HepG2 (cell line): ENCODE data around the gene PPP2R2C. TPM values are rescaled to one million over a fixed set of nuclear protein-coding genes. Genes with fewer than 3 reads are reported as not detected.
A peak's percentile ranks its signal among the peaks of the same experiment; 100 is the strongest.

ENCODE experiments used
- ATAC-seq: fragments of 200-7000 bp; cut with Tn5 transposase; 3 replicates; pipeline ENCODE4 v1.9.1; 2020; ENCODE audit warnings: mild to moderate bottlenecking, moderate library complexity
- BruUV-seq: library from RNA; stranded (reverse); fragments of 400-500 nt; replicated peaks from 2 replicates; lab custom pipeline; 2021; lab: Mats Ljungman, UMichigan
- CTCF ChIA-PET: fragments of 300-600 bp; formaldehyde crosslinking; extraction: SDS; loops from one replicate; lab custom pipeline; 2021; ENCODE audit warnings: low total read pairs, inconsistent platforms, low intra/inter-chr PET ratio; lab: Yijun Ruan, JAX
- POLR2A ChIA-PET: fragments of 350-600 bp; sonication (Branson Sonifier 250); formaldehyde crosslinking; loops from one replicate; lab custom pipeline; 2020; ENCODE audit warnings: antibody characterized with exemption, inconsistent platforms; lab: Yijun Ruan, JAX
- DNase-seq: peaks from one replicate; pipeline ENCODE4 v3.0.0-alpha.2; 2015; ENCODE audit warnings: low spot score
- FAIRE-seq: peaks from 3 replicates; lab custom pipeline; 2011; peaks lifted over from hg19 to GRCh38; lab: Jason Lieb, UNC
- H2AFZ ChIP-seq: one replicate; pipeline ENCODE4 v1.6.1; 2011; ENCODE audit warnings: low read length, inconsistent platforms
- H3K27ac ChIP-seq: fragments of 300-600 bp; 3 replicates; pipeline ENCODE4 v1.8.0; 2011; ENCODE audit warnings: mixed run types, mild to moderate bottlenecking, mixed read lengths, low read length, inconsistent platforms; ENCODE audit not compliant: insufficient read depth; ENCODE audit errors: extremely low read length
- H3K27me3 ChIP-seq, 2 experiments: fragments of 200-600 bp in 1 of 2; 2 replicates in 1 of 2; 3 replicates in 1 of 2; pipeline versions ENCODE4 v1.6.0 to v1.8.0; 2011; ENCODE audit warnings: low read length in 2 of 2, mild to moderate bottlenecking in 2 of 2, moderate library complexity in 2 of 2, inconsistent platforms in 1 of 2; ENCODE audit not compliant: insufficient read depth in 2 of 2, control insufficient read depth in 1 of 2
- H3K36me3 ChIP-seq, 2 experiments: fragments of 200-600 bp in 1 of 2; replicated peaks in 1 of 2; 2 replicates in 1 of 2; 3 replicates in 1 of 2; pipeline versions ENCODE4 v1.5.1 to v1.8.0; 2011; ENCODE audit warnings: low read length in 2 of 2, inconsistent platforms in 1 of 2; ENCODE audit not compliant: insufficient read depth in 2 of 2, control insufficient read depth in 1 of 2
- H3K4me1 ChIP-seq: 2 replicates; pipeline ENCODE4 v1.5.1; 2012; ENCODE audit warnings: low read length, inconsistent platforms; ENCODE audit not compliant: insufficient read depth
- H3K4me2 ChIP-seq: 2 replicates; pipeline ENCODE4 v1.6.0; 2011; ENCODE audit warnings: low read depth, low read length, inconsistent platforms
- H3K4me3 ChIP-seq, 3 experiments: fragments of 200-600 bp in 1 of 3; sonication (generic), shearing (Covaris generic) in 1 of 3; replicated peaks in 1 of 3; 2 replicates each; pipeline ENCODE4 v1.5.1; 2011 to 2016; ENCODE audit warnings: low read length in 3 of 3, inconsistent platforms in 2 of 3, low read depth in 2 of 3, mild to moderate bottlenecking in 2 of 3, control low read depth in 1 of 3, mixed read lengths in 1 of 3; ENCODE audit not compliant: insufficient read depth in 1 of 3
- H3K79me2 ChIP-seq: one replicate; pipeline ENCODE4 v1.6.1; 2011; ENCODE audit warnings: low read length, inconsistent platforms; ENCODE audit not compliant: insufficient read depth
- H3K9ac ChIP-seq: 2 replicates; pipeline ENCODE4 v1.6.0; 2011; ENCODE audit warnings: mild to moderate bottlenecking, low read depth, low read length, inconsistent platforms; ENCODE audit not compliant: insufficient read depth
- H3K9me3 ChIP-seq: 2 replicates; pipeline ENCODE4 v1.5.1; 2012; ENCODE audit warnings: mild to moderate bottlenecking, low read length
- H4K20me1 ChIP-seq: 2 replicates; pipeline ENCODE4 v1.6.0; 2011; ENCODE audit warnings: inconsistent platforms, mild to moderate bottlenecking, low read length, moderate library complexity; ENCODE audit not compliant: insufficient read depth
- NFIC ChIP-seq: IDR thresholded peaks from 2 replicates; pipeline ENCODE4 v1.6.1; 2012; ENCODE audit warnings: mild to moderate bottlenecking, low read length, inconsistent platforms
- PITX1 ChIP-seq: sonication (generic); formaldehyde crosslinking; IDR thresholded peaks from 2 replicates; pipeline ENCODE4 v1.5.1; 2020; ENCODE audit warnings: mild to moderate bottlenecking, missing genetic modification reagents
- SOX13 ChIP-seq, 3 experiments: fragments of 450-650 bp in 1 of 3; sonication (generic) in 1 of 3; formaldehyde crosslinking in 1 of 3; IDR thresholded peaks in 2 of 3; conservative IDR thresholded peaks in 1 of 3; 2 replicates each; pipeline versions ENCODE4 v1.5.0 to v1.6.1; 2016 to 2020; ENCODE audit warnings: antibody characterized with exemption in 1 of 3, mild to moderate bottlenecking in 1 of 3, missing compliant biosample characterization in 1 of 3, missing genetic modification reagents in 1 of 3, moderate library complexity in 1 of 3
- SP1 ChIP-seq, 2 experiments: fragments of 450-650 bp in 1 of 2; sonication (generic) in 1 of 2; formaldehyde crosslinking in 1 of 2; IDR thresholded peaks; 2 replicates each; pipeline versions ENCODE4 v1.4.0 to v1.6.1; 2016 to 2020; ENCODE audit warnings: missing genetic modification reagents in 1 of 2
- STAG1 ChIP-seq: sonication (generic); formaldehyde crosslinking; IDR thresholded peaks from 2 replicates; pipeline ENCODE4 v1.4.0; 2020; ENCODE audit warnings: missing genetic modification reagents
- TARDBP ChIP-seq: sonication (generic); formaldehyde crosslinking; IDR thresholded peaks from 2 replicates; pipeline ENCODE4 v1.8.0; 2022; ENCODE audit warnings: mild to moderate bottlenecking, missing genetic modification reagents
- ZFP1 ChIP-seq: IDR thresholded peaks from 2 replicates; pipeline ENCODE4 v1.6.1; 2016
- ZNF432 ChIP-seq: sonication (generic); formaldehyde crosslinking; IDR thresholded peaks from 2 replicates; pipeline ENCODE4 v1.5.0; 2020; ENCODE audit warnings: missing genetic modification reagents, mild to moderate bottlenecking, borderline replicate concordance
- ZNF510 ChIP-seq: sonication (generic); formaldehyde crosslinking; IDR thresholded peaks from 2 replicates; pipeline ENCODE4 v1.4.0; 2020; ENCODE audit warnings: low read depth, mild to moderate bottlenecking, missing genetic modification reagents
- ZNF776 ChIP-seq: sonication (generic); formaldehyde crosslinking; IDR thresholded peaks from 2 replicates; pipeline ENCODE4 v1.4.0; 2020; ENCODE audit warnings: mild to moderate bottlenecking, missing genetic modification reagents
- WGBS: methylation state at CpG from one replicate; pipeline ENCODE4 v1.1.6; 2017; ENCODE audit warnings: low lambda C conversion rate; 5-methylcytosine and 5-hydroxymethylcytosine counted together
- in situ Hi-C: cut with HindIII; loops from 2 replicates; pipeline ENCODE4 v1.10.0; 2017; ENCODE audit warnings: low pct_unique_long_range_greater_than_20kb; ENCODE audit not compliant: extremely low pct_ligation_motif_present
- intact Hi-C: fragments of 100-400 bp; cut with micrococcal nuclease; formaldehyde crosslinking; loops from one replicate; pipeline ENCODE4 v1.10.0; 2022; ENCODE audit not compliant: unreplicated experiment
- polyA plus RNA-seq, 8 experiments: library from polyadenylated mRNA; depleted of rRNA in 3 of 8; stranded (reverse) in 7 of 8; unstranded in 1 of 8; fragments of >200 nt; fragmentation: Illumina TruSeq in 4 of 8; extraction: Trizol in 4 of 8; gene quantifications; 2 replicates each; pipeline versions ENCODE4 v1.2.1 to v1.2.3, GENCODE V29; 2011 to 2016; ENCODE audit warnings: low read depth in 4 of 8, missing spikeins in 1 of 8, mixed read lengths in 1 of 8; ENCODE audit not compliant: insufficient read depth in 1 of 8
- total RNA-seq, 5 experiments: library from RNA; depleted of rRNA; stranded (reverse); fragments of >200 nt; fragmentation: Illumina TruSeq; extraction: Trizol; gene quantifications; 2 replicates each; pipeline ENCODE4 v1.2.3, GENCODE V29; 2016; ENCODE audit warnings: low read depth in 1 of 5
- TF ChIP-seq, protein P1 (sequence below): sonication (generic); formaldehyde crosslinking; IDR thresholded peaks from 2 replicates; pipeline ENCODE4 v1.4.0; 2020; ENCODE audit warnings: missing genetic modification reagents, borderline replicate concordance

PPP2R2C gene
- total and polyA plus RNA-seq, 2 of the 13 experiments (the other 11 are each of a cell fraction or from before 2014, with no cell fraction given): 0.60 to 8.6 TPM

DNA sequence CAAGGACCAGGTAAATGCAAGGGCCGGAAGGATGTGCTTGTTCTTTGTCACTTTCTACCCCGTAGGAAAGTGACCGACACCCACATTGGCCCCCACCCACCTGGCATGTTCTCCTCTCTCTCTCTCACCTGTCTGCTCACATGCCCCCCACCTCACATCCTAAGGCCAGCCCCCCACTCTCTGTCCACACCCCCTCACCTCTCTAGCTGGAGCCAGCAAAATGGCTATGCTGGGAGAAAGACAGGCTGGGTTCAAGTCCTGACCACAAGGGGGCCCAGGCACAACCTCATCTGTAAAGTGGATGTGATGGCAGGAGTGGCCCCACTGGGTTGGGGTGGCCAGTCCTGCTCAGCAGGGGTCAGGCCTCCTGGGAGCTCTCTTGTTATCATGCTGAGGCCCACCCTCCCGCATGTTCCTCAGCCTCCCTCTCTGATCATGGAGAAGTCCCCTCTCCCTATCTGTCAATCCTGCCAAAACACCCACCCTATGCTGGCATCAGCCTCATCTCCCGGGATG, 1.7 kb upstream of the PPP2R2C start (continued):
- TF ChIP-seq, protein P1, sequence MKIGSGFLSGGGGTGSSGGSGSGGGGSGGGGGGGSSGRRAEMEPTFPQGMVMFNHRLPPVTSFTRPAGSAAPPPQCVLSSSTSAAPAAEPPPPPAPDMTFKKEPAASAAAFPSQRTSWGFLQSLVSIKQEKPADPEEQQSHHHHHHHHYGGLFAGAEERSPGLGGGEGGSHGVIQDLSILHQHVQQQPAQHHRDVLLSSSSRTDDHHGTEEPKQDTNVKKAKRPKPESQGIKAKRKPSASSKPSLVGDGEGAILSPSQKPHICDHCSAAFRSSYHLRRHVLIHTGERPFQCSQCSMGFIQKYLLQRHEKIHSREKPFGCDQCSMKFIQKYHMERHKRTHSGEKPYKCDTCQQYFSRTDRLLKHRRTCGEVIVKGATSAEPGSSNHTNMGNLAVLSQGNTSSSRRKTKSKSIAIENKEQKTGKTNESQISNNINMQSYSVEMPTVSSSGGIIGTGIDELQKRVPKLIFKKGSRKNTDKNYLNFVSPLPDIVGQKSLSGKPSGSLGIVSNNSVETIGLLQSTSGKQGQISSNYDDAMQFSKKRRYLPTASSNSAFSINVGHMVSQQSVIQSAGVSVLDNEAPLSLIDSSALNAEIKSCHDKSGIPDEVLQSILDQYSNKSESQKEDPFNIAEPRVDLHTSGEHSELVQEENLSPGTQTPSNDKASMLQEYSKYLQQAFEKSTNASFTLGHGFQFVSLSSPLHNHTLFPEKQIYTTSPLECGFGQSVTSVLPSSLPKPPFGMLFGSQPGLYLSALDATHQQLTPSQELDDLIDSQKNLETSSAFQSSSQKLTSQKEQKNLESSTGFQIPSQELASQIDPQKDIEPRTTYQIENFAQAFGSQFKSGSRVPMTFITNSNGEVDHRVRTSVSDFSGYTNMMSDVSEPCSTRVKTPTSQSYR (CRISPR knock-in tag): no peak
- TF ChIP-seq PITX1: no peak
- no peak for TF ChIP-seq NFIC
- TF ChIP-seq STAG1 (CRISPR knock-in tag): peak; percentile 38; the same call in 1 of the 2 replicates
- TF ChIP-seq, all 625 proteins: peak for 2

GRCh38 chr4:6473264-6474052, 1.0 kb upstream of the PPP2R2C start:
- Histone ChIP-seq H3K9me3 (no peaks in the 10 kb centered on the region), H4K20me1 (no peaks in the 10 kb centered on the region), H3K4me2 (no peak overlapping the region), H3K4me1 (no peaks in the 10 kb centered on the region), H3K4me3 (no peak overlapping the region), H3K36me3 (no peaks in the 10 kb centered on the region), H3K27ac (no peak overlapping the region), H3K27me3 (peaks cover 11 to 54% of the 10 kb centered on the region in 2 experiments; a peak in 4 of 5 replicates), H2AFZ (no peak overlapping the region), H3K79me2 (no peaks in the 10 kb centered on the region), H3K9ac (no peak overlapping the region)
- BruUV-seq: no TSS peak
- DNase-seq (no peak), ATAC-seq (no peak), FAIRE-seq (no peak)
- no peak for TF ChIP-seq ZFP1 (CRISPR knock-in tag)
- TF ChIP-seq SOX13 (IDR thresholded peaks at IDR 0.05): no peak
- TF ChIP-seq SOX13 (CRISPR knock-in tag; conservative IDR thresholded peaks at IDR 0.05 in 1 of 2, IDR thresholded peaks at IDR 0.05 in 1 of 2): no peak
- TF ChIP-seq ZNF432: no peak
- no peak for TF ChIP-seq TARDBP (CRISPR knock-in tag)
- no peak for TF ChIP-seq SP1 (IDR thresholded peaks at IDR 0.05)
- TF ChIP-seq SP1 (CRISPR knock-in tag; IDR thresholded peaks at IDR 0.05): no peak
- TF ChIP-seq ZNF510 (CRISPR knock-in tag): no peak
- TF ChIP-seq ZNF776 (CRISPR knock-in tag): no peak
- intact Hi-C loops (loop anchor here (5.0 kb wide), 1 partner anchor 74 kb away; no protein-coding TSS in a partner anchor), in situ Hi-C loops (no loop called here)
- ChIA-PET POLR2A (interaction anchor here (0.7 kb wide), 1 partner anchor 631 kb away, joined by 3 read pairs; no protein-coding TSS in a partner anchor), CTCF (no interaction called here)
- whole genome bisulfite sequencing: 14% methylated on average over 9 of the region's 9 CpGs
